H7 (cell line): Measurements from ENCODE around the gene ZNF777. TPM values are rescaled to one million over a fixed set of nuclear protein-coding genes. Genes with fewer than 3 reads are reported as not detected.
"Not testable (repeated sequence)": the region's sequence is repeated elsewhere in the genome, so short reads cannot be mapped to it uniquely, and the experiment has no call there.

Experiments
- DNase-seq: peaks from one replicate; pipeline ENCODE4 v3.0.0; 2012
- H3K27me3 ChIP-seq: 2 replicates; pipeline ENCODE4 v1.6.0; 2011; ENCODE audit warnings: mild to moderate bottlenecking, low read length; ENCODE audit not compliant: control insufficient read depth, insufficient read depth
- H3K36me3 ChIP-seq: replicated peaks from 2 replicates; pipeline ENCODE4 v1.5.1; 2011; ENCODE audit warnings: low read length; ENCODE audit not compliant: control insufficient read depth, insufficient read depth
- H3K4me3 ChIP-seq: 2 replicates; pipeline ENCODE4 v1.5.1; 2011; ENCODE audit warnings: low read depth, mild to moderate bottlenecking, control low read depth, low read length, moderate library complexity; ENCODE audit not compliant: insufficient read depth
- total RNA-seq: library from RNA; depleted of rRNA; stranded (reverse); fragments of >200 nt; shearing (Covaris generic); gene quantifications from 2 replicates; pipeline ENCODE4 v1.2.3, GENCODE V29; 2014; rRNA removed

The ZNF777 gene
- total RNA-seq, 1 experiment from 2014 or later, result 9.0 TPM

DNA sequence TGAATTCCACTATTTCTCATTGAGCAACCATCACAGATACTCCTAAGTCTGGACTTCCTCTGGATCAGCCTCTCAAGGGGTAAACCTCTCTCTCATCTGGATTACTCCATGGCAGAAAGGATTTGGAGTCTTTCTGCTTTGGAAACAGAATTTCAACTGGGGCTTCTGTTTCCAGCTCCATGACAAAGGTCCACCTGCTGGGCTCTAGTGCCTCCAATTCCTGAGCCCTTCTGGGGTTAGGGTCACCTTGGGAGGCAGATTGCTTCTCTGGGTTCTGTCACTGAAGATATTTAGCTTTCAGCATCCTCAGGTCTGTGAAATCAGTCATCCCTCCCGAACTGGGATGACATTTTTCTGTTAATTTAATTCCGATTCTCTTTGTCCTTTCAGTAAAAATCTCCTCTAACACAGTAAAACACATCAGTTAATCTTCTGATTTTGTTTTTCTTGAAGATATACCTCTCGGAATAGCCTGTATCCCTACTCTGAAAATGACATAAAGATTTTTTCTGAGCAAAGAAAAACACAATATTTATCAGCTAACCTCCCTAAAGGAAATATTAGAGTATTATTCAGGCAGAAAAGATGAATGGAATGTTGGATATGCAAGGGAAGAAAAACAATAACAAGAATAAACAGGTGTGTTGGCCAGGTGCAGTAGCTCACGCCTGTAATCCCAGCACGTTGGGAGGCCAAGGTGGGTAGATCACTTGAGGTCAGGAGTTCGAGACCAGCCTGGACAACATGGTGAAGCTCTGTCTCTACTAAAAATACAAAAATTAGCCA lies 72.1 kb downstream of the ZNF777 start:
- not testable (repeated sequence) for H3K4me3 ChIP-seq, DNase-seq, H3K36me3 ChIP-seq, H3K27me3 ChIP-seq

DNA sequence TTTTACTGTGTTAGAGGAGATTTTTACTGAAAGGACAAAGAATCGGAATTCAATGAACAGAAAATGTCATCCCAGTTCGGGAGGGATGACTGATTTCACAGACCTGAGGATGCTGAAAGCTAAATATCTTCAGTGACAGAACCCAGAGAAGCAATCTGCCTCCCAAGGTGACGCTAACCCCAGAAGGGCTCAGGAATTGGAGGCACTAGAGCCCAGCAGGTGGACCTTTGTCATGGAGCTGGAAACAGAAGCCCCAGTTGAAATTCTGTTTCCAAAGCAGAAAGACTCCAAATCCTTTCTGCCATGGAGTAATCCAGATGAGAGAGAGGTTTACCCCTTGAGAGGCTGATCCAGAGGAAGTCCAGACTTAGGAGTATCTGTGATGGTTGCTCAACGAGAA lies 74.3 kb downstream of the ZNF777 start:
- DNase-seq, H3K36me3 ChIP-seq, H3K27me3 ChIP-seq, H3K4me3 ChIP-seq: not testable (repeated sequence)

DNA sequence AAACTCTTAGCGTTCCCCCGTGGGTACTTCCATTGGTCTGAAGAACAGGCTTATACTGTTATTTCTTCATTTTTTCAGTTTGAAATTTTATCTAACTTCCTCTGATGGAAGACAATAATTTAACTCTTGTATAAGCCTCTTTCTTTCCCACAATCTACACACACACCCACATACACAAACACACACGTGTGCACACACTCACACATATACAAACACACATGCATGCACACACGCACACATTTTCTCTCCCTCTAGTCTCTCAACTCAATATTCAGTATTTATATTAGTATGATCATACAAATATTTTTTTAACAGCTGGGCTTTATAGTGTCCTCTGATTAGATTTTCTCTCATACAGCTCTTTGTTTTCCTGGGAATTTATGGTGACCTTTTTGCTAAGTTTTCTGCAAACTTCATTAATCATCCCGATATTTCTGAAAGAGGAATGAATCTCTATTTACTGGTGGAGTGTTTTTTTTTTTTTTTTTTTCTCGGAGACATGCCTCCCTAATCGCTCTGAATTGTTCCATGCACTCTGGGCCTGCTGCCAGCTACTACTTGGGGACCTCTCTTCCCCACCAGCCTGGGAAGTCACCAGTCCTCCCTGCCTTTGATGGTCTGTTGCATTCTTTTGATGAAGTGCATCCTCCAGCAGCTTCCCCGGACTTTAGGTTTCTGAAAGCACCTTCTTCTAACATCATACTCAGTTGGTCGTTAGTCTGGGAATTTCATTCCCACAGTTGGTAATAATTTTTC lies 75.5 kb downstream of the ZNF777 start:
- no peaks in the 10 kb centered on the region for H3K27me3 ChIP-seq
- no peak overlapping the region for H3K4me3 ChIP-seq
- no peak for DNase-seq
- H3K36me3 ChIP-seq, result no peaks in the 10 kb centered on the region

Other genes starting within 250 kb of the ZNF777 start
- 9.7 and 10.7 TPM in 2 replicates for gene ZNF212, start 221.4 kb downstream of the ZNF777 start, total RNA-seq
- gene ZNF783, start 198.9 kb downstream of the ZNF777 start, total RNA-seq, result 3.2 and 6.1 TPM in 2 replicates
- 19.4 and 19.9 TPM in 2 replicates for gene ZNF746, start 36.7 kb upstream of the ZNF777 start, total RNA-seq